Osteocyte (in vitro differentiated cells): Measurements from ENCODE around the gene TMPRSS4. TPM values are rescaled to one million over a fixed set of nuclear protein-coding genes. Genes with fewer than 3 reads are reported as not detected.

Experiments
- DNase-seq: peaks from one replicate; pipeline ENCODE4 v3.0.0; 2021; ENCODE audit warnings: mixed read lengths; ENCODE audit not compliant: unreplicated experiment; ENCODE audit errors: extremely low spot score
- H3K27ac Mint-ChIP-seq: one replicate; pipeline ENCODE4 v1.8.0; 2021; ENCODE audit warnings: mild to moderate bottlenecking, mixed read lengths; ENCODE audit not compliant: unreplicated experiment
- H3K27me3 Mint-ChIP-seq: one replicate; pipeline ENCODE4 v1.8.0; 2021; ENCODE audit warnings: mixed read lengths; ENCODE audit not compliant: unreplicated experiment
- H3K36me3 Mint-ChIP-seq: one replicate; pipeline ENCODE4 v1.8.0; 2021; ENCODE audit warnings: mixed read lengths; ENCODE audit not compliant: unreplicated experiment
- H3K4me1 Mint-ChIP-seq: one replicate; pipeline ENCODE4 v1.8.0; 2021; ENCODE audit warnings: mixed read lengths; ENCODE audit not compliant: unreplicated experiment
- H3K4me3 Mint-ChIP-seq: one replicate; pipeline ENCODE4 v1.8.0; 2021; ENCODE audit warnings: mild to moderate bottlenecking, moderate library complexity, mixed read lengths; ENCODE audit not compliant: unreplicated experiment
- H3K9me3 Mint-ChIP-seq: one replicate; pipeline ENCODE4 v1.8.0; 2021; ENCODE audit warnings: mixed read lengths; ENCODE audit not compliant: unreplicated experiment
- total RNA-seq: library from RNA; stranded (reverse); gene quantifications from 2 replicates; pipeline ENCODE4 v1.2.1, GENCODE V29; 2021
- TF ChIP-seq, protein P1 (sequence below): fragments of 200-600 bp; sonication (generic); IDR thresholded peaks from 2 replicates; pipeline ENCODE4 v1.5.0; 2021; ENCODE audit warnings: antibody characterized with exemption, mild to moderate bottlenecking, moderate library complexity

Gene TMPRSS4
- total RNA-seq, 1 donor from 2014 or later = not detected

DNA sequence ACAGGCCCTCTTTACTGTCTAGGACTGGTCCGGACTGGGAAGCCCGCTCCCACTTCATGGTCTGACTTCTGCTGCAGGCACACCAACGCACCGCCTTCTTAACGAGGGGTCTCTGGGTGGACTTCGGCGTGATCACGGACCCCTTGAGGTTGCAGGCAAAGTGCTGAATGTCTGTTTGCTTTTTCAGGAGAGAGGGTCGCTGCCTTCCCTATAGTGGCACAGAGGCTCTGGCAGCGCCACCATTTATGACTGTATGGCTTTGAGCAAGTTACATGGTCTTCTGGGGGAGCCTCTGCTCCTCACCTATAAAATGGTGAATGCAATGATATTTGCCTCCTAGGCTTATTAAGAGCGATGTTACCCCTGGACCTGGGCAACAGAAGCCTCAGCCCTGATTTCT is 77.1 kb downstream of the TMPRSS4 start:
- Mint-ChIP-seq H3K27me3 (peaks cover 82% of the 10 kb centered on the region), H3K27ac (no peak overlapping the region), H3K4me1 (peaks cover 5% of the 10 kb centered on the region), H3K36me3 (no peaks in the 10 kb centered on the region), H3K4me3 (peak overlapping the region; percentile 61), H3K9me3 (no peaks in the 10 kb centered on the region)
- TF ChIP-seq, protein P1, sequence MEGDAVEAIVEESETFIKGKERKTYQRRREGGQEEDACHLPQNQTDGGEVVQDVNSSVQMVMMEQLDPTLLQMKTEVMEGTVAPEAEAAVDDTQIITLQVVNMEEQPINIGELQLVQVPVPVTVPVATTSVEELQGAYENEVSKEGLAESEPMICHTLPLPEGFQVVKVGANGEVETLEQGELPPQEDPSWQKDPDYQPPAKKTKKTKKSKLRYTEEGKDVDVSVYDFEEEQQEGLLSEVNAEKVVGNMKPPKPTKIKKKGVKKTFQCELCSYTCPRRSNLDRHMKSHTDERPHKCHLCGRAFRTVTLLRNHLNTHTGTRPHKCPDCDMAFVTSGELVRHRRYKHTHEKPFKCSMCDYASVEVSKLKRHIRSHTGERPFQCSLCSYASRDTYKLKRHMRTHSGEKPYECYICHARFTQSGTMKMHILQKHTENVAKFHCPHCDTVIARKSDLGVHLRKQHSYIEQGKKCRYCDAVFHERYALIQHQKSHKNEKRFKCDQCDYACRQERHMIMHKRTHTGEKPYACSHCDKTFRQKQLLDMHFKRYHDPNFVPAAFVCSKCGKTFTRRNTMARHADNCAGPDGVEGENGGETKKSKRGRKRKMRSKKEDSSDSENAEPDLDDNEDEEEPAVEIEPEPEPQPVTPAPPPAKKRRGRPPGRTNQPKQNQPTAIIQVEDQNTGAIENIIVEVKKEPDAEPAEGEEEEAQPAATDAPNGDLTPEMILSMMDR = no peak
- DNase-seq = no peak

DNA sequence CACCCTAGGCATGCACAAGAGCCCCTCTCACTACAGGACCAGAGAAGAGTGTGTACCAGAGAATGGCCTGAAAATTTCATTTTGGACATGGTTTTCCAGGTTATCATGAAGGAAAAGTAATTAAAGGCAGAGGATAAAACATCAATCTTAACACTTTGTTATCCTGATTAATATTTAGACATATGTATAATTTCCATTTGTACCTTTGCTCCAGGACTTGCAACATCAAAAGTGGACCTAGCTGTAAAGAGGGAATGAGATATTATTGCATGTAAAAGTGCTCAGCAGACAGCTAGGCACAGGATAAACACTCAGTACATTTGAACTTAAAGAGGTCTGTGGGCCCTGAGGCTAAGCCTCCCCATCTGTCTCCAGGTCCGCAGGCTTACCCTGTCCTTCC is 77.8 kb downstream of the TMPRSS4 start:
- H3K27ac Mint-ChIP-seq = no peak overlapping the region

DNA sequence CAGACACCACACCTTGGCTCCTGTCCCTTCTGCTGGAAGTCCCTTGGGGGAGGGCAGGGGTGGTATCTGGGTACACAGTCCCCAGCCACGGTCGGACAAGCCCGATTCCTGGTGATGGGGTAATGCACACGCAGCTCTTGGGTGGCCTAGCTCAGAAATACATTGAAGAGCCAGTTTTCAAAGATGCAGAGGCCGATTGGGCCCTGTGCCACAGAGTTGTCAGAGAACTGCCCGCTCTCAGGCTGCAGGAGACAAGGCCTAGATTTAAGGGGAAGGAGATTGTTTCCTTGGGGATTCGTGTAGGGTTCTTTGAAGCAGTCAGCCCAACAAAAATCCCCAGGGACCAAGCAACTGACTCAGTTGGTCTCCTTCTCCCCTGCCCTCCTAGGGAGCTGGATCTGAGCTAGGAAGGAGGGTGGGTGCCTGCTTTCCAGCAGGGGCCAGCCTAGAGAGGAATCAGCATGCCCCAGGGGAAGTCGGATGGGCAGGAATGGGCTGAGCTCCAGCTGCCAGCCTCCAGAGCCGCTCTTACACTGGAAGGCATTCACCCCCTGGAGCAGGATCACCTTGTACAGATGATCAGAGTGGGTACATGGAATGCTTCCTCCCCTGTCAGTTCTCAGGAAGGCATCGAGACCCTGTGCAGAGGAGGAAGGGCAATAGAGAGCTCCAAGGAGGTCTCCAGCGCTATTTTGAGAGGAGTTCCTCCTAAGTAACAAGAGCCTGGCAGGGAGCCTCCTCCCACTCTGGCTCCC is 79.1 kb downstream of the TMPRSS4 start:
- H3K36me3 Mint-ChIP-seq = no peaks in the 10 kb centered on the region
- H3K4me3 Mint-ChIP-seq = no peak overlapping the region
- H3K4me1 Mint-ChIP-seq = peaks cover 5% of the 10 kb centered on the region
- TF ChIP-seq, protein P1 = no peak
- peaks cover 72% of the 10 kb centered on the region for H3K27me3 Mint-ChIP-seq
- DNase-seq = no peak
- no peak overlapping the region for H3K27ac Mint-ChIP-seq
- no peaks in the 10 kb centered on the region for H3K9me3 Mint-ChIP-seq

More for the DNA sequence above, 77.8 kb downstream of the TMPRSS4 start:
- Mint-ChIP-seq H3K27me3 (peaks cover 83% of the 10 kb centered on the region), H3K4me1 (peaks cover 5% of the 10 kb centered on the region), H3K4me3 (no peak overlapping the region), H3K36me3 (no peaks in the 10 kb centered on the region), H3K9me3 (no peaks in the 10 kb centered on the region)
- no peak for DNase-seq
- TF ChIP-seq, protein P1 = no peak

DNA sequence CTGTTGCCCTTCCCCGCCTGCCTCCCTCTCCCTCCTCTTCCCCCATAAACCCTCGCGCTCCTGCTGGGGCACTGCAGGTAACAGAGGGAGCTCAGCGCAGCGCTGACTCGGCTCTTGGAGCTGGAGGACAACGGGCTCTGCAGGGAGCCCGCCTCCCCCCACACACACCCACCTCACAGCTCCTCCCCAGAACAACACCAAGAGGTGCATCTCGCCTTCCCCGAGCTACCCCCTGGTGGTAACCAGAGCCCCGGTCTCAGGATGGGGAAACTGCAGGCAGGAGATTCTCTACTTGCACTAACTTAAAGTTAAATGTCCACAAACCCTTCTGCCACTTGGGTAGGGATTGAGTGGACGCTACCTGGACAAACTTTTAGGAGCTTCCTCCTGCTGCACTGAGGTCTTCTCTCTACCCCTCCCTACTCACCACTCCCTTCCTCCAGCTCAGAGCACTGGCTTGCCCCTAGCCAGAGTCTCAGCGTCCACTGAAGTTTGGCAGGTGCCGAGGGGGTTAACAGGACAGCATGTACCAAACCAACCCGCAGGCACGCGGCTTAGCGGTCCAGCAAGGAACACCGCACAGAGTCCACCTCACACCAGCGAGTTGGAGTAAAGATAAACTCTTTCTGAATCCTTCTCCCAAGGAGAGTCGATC is 79.8 kb downstream of the TMPRSS4 start:
- TF ChIP-seq, protein P1 = no peak
- Mint-ChIP-seq H3K27ac (no peak overlapping the region), H3K27me3 (peaks cover 69% of the 10 kb centered on the region), H3K4me3 (no peak overlapping the region), H3K9me3 (no peaks in the 10 kb centered on the region), H3K36me3 (no peaks in the 10 kb centered on the region), H3K4me1 (peaks cover 5% of the 10 kb centered on the region)
- no peak for DNase-seq

DNA sequence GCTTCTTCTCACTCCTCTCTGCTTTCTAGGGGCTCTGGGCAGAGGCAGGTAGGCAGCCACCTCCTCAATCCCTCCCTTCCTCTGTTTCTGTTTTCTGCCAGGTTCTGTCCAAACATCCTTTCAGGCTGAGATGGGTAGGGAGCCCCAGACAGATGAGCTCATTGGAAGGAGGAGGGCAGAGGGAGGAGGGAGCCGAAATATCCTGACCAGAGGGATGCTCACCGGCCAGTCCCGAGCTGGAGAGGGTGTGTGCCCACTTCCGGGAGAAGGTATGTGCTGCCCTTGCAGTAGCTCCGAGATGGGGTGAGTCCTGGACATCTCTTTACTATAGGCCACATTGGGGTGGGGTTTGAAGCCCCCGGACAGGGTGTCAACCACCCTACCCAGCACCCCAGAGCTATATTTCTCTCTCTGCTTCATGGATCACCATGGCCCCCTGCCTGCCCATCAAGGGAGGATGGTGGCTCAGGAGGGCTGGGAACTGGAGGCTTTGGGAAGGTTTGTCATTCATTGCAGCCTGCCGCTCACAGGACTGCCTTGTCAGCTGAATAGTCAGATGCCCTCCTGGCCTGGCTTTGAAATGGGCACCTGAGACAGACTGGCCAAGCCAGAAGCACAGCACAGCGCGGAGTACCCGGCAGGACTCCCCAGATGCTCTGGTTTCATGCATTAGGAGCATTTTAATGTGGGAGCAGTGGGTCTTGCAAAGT is 80.5 kb downstream of the TMPRSS4 start:
- no peaks in the 10 kb centered on the region for H3K9me3 Mint-ChIP-seq

More for the DNA sequence above, 80.5 kb downstream of the TMPRSS4 start:
- H3K36me3 Mint-ChIP-seq = no peaks in the 10 kb centered on the region
- DNase-seq = no peak
- peaks cover 72% of the 10 kb centered on the region for H3K27me3 Mint-ChIP-seq
- H3K4me3 Mint-ChIP-seq = no peak overlapping the region
- peaks cover 3% of the 10 kb centered on the region for H3K4me1 Mint-ChIP-seq
- TF ChIP-seq, protein P1 = no peak
- H3K27ac Mint-ChIP-seq = no peak overlapping the region
